NCI-H2029 treated with DMSO at 0.1 percent for 48 hours (cell line): Measurements from ENCODE around the gene NPAS2.

Source experiments
- DNase-seq: peaks from one replicate; lab custom pipeline; 2025; lab: John Stamatoyannopoulos, UW

NPAS2 gene

DNA sequence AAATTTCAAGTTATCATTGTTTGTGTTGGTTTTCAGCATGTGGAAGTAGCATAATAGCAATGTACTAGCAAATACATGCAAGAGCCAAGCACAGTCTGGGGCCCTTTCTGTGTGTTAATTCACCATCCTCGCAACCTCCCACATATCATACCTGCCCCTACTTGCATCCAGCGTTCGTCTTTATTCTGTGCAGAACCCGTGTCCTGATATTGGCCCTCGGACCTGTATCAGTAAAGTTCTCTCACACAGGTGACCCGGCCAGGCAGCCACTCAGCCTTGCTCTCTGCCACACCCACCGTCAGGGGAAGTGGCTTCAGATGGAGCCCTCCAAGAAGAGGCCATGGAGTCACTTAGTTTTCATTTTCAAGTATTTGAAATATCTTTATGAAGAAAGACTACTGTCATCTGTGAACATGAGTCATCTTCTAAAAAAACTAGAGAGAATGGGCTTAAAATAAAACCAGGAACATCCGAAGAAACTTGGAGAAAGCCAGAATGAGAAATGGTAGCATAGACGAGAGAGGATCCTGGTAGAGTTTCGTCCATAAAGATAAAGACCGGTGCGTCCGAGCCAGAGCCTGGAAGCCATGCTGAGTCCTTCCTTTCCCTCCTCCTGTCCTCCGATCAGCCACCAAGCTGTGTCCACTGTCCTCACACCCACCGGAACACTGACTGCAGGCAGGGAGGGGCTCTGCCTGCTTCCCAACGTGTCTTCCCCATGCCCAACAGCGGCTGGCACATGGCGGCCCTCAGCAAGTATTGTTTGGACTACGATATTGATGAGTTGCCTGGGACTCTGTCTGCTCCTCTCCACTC is 124.9 kb downstream of the NPAS2 start:
- DNase-seq, result no peak

DNA sequence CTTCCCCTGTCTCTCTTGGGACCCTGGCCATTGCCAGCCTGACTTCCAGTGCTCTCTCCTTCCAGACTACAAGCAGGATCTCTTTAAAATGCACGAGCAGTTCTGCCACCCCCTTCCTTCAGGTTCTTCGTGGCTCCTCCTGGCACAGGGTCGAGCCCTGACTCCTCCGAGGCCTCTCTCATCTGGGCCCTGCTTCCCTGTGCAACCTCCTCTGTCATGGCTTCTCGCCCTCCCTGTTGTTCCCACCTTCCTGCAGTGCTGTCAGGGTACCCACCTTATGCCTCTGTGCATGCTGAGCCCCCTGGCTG is 125.4 kb downstream of the NPAS2 start:
- DNase-seq, result no peak

DNA sequence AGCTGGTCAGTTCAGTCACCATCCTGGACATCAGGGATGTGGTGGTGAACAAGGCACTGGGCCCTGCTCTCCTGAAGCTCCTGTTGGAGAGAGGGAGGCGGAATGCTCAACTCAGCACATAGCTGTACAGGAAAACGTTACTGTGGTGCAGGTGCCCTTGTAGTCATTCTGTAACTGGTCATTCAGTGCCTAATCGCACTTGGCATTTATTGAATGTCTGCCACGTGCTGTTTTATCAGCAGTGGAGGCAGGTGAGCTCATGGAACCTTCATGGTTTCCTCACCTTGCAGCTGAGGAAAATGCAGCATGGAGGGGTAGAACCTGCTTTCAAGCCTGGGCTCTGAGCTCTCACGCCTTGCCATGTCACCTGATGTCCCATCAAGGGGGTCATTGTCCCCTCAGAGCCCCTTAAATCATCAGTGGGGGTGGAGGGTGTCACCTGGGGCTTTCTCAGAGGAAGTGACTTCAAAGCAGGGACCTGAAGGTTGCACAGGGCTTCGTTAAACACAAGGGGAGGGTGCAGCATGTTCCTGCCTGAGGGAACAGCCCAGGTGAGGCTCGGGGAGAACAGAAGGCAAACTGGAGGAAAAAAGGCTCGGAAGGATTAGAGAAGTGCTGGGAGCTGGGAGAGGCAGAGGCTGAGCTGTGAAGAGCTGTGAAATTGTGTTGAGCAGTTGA is 126.1 kb downstream of the NPAS2 start:
- DNase-seq, result no peak

DNA sequence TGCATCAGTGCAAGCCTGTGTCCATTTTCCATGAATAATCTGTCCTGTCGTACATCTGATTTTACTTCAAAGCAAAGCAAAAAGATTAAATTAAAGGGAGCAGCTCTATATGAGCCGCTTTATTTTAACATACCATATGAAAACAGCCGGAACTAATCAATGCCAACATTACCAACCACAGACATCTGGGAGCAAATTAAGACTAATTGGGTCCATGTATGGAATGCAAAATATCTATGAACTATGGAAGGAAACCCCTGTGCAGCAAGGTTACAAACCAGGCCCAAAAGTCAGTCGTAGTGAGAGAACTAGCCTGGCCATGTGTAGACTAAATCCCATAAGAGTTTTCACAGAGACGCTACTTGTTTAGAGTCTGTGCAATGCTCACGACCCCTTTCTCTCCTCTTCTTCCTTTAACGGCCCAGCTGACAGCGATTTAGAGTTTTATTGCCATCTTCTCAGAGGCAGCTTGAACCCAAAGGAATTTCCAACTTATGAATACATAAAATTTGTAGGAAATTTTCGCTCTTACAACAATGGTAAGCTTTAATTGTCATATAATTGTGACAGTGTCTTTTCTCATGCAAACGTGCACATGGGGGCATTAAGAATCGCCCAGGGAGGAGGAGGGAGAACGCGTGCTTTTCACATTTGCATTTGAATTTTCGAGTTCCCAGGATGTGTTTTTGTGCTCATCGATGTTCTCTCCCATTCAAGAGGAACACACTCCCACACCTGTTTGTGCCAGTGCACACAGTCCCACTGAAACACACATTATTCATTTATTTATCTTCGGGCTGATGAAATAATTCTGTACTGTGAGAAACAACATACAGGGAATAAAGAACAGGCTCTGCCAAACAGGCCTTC is 129.2 kb downstream of the NPAS2 start:
- DNase-seq, result no peak

DNA sequence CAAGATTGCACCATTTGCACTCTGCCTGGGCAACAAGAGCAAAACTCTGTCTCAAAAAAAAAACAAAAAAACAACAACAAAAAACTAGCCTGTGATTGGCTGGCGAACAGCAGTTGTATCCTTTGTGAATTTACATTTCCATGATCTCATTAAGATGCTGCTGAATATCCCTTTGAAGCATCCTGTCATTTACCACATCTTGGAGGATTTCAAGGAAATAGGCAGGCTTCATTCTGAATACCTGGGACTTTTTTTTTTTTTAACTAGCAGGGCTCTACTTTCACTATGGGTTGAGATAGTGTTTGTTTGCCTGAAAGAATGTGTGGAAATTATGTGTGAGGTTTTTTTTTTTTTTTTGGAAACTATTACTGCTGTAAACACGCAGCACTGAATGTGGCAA is 132.6 kb downstream of the NPAS2 start:
- DNase-seq, result no peak

DNA sequence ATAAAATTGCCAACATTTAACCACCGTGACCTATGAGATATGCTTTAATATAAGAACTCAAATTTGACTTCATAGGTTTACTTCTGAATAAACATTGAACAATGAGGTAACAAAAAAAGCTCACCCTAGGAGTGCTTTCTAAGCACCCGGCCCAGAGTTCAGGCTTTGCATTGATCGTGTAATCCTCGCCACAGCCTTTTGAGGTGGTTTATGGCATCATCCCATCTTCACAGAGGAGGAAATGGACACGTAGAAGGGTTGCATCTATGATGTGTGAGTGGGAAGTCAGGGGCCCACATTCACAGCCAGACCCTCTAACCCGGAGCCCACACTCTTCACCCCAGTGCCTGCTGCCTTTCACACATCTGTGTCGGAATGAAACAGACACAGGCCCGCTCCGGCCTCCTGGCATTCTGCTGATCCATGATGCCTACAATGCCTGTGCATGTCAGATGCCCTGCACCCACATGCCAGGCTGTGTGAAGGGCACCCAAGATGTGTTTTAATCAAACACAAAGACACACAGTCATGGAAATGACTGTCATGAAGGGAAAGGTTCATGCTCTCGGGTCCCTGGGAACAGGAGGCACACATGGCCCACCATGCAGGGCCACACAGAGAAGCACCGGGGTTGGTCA is 133.6 kb downstream of the NPAS2 start:
- DNase-seq, result no peak

DNA sequence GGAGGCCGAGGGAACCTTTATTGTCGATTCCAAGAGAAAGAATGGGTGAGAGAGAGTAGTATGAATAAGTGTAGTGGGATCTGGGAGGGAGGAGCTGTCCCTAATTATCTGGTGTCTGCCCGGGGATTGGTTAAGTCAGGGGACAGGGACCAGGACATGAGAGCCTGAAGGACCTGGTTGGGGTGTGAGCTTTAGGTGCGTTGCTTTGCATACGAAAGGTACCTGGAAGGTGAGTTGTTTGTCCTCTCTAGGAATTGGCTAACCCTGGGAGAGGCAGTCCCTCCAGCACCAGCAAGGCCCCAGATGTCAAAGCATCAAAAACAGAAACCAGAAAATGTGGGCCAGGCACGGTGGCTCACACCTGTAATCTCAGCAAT is 134.1 kb downstream of the NPAS2 start:
- DNase-seq, result no peak

DNA sequence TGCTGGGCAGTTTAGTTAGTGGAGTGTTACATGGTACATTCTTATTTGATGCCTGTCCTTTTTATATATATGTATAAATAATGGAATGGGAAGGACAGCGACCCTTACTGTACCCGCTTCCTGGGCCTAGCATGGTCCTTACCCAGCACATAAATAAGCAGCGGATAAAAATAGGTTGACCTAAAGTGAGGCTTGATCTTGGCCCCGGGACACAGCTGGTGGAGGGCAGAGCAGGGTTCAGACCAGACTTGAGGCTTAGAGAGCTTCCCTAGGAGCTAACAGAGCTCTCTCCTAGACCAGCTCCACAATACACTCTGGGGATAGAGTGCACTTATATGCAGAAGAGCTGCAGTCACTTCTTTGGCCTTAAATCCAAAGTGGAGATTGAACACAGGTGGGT is 135.3 kb downstream of the NPAS2 start:
- no peak for DNase-seq

DNA sequence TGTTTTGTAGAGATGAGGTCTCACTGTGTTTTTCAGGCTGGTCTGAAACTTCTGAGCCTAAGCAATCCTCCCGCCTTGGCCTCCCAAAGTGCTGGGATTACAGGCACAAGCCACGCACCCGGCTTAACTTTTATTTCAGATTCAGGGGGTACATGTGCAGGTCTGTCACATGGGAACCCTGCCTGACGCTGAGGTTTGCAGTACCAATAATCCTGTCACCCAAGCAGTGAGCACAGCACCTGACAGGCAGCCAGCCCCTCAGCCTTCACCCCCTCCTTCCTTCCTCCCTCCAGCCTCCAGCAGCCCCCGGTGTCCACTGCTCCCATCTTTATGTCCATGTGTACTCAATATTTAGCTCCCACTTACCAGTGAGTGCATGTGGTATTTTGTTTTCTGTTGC is 136.1 kb downstream of the NPAS2 start:
- DNase-seq, result no peak

DNA sequence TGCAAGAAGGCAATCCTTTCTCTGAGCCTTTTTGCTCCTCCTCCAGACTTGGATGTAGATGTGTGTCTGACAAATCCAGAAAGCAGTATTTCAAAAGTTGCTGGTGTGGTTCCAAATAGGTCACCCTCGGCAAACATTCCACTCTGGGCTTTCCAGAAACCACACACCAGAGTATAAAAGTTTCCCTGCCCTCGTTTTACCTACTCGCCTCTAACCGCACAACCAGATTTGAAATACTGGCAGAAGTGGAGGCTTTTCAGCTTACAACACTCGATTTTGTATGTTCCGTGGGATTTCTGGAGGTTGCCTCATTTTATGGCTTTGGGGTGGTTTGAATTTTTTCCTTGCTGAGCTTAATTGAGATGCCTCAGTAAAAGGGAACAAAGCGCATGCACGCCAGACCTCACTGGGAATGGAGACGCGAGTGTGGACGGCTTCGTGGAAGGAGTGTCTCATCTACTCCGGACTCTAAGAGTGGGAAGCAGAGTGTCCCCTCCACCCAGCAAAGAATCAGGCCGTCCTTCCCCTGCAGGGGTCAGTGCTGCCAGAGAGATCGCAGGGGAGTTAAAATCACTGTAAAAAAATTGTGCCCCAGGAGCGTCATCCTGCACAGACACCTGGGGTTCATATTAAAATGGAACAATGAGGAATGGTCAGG is 138.2 kb downstream of the NPAS2 start:
- DNase-seq, result no peak

DNA sequence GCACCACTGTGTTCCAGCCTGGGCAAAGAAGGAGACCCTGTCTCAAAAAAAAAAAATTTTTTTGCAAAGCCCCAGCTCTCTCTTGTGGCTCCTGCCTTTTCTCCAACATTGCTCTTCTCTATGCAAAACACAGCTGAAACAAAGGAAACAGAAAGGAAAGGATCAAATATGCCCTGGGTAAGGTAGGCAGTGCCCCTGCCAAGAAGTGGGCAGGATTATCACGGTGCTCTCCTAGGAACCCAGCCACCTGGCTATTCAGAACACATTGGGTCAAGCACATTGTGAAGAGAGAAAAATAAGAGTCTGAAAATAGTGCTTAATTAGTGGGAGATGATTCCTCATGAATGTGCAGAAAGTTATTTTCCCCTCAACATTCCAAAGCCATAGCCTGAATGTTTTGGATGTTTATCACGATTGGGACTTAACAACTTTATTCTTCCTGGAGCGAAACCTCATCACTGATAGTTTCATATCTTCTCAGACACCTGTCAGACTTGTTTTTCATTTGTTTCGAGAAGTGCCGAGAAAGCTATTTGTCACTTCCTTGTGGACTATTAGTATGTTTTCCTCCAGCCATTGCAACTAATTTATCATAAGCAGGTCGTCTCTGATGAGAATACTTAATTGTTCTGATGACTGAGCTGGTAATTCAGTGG is 139.4 kb downstream of the NPAS2 start:
- no peak for DNase-seq

DNA sequence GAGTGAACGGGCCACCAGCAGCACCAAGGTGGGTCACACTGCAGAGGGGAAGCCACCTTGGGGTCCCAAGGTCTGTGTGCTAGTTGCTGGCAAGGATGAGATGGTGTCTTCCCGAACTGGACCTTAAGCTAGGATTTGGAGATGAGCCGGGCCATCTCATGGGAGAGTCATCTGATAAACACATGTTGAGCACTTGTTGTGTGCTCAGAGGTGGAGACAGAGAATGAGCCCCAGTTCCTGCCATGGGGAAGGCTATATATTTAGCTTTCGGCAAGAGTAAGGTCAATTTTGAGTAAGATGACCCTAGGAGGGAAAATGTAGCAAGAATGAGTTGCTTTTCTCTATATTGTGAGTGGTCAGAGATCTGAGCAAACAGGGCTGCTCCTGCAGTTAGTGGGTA is 140.7 kb downstream of the NPAS2 start:
- DNase-seq, result no peak

DNA sequence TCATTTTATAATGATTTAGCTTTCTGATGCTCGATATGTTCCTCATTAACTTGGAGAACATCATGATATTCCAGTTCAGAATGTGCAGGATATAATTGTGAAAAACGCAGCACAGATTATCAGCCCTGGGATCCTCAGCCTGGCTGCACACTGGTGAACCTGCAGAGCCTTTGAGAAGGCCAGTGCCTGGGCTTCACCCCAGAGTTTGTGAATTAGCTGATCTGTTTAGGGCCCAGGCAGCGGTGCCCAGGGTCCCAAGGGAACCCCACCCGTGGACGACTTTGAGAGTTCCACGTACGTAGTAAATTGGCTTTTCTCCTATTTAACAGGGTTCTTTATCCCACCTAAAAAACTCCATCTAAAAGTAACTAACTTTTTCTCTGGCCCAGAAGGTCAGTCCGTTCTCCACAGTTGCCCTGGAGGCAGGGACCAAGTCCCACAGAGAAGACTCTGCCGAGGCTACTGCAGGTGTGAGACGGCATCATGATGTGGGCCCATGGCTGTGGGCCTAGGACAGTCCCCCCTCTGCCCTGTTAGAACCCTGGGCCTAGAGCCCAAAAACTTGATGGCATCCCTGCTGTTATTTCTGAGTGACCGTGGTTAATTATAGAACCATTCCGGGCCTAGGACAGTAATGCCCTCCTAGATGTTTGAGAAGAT is 142.6 kb downstream of the NPAS2 start:
- DNase-seq, result no peak

DNA sequence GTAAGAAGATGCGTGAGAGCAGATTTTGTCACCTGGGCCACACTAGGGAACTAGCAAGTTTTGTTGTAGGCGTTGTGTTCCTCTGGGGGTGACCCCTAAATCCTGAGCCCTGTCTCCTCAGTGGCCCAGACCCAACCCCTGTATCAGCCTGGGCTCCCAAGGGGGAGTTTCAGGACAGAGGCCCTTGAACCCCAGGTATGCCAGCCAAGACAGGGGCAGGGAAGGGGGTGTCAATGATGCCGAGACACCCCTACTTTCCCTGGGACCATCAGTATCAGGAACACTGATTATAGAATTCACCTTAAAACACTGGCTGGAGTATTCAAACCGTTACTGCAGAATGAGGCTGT is 143.1 kb downstream of the NPAS2 start:
- no peak for DNase-seq

DNA sequence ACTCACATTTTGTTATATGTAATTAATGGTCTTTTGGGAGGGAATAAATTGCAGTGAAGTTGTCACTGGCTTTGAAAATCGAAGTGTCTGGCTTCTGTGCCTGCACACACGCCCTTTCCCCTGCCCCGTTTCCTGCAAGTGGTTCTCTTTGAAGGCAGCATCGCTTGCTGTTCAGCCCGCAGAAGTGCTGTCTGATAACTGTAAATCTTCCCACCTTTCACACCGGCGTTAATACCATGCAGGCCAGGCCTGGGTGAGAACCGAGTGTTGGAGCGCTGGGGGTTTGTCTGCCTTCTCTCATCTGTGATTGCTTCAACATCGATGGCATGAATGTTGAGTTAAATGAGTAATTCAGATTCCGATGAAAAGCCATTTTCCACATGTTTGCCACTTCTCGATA is 144.3 kb downstream of the NPAS2 start:
- DNase-seq, result no peak

DNA sequence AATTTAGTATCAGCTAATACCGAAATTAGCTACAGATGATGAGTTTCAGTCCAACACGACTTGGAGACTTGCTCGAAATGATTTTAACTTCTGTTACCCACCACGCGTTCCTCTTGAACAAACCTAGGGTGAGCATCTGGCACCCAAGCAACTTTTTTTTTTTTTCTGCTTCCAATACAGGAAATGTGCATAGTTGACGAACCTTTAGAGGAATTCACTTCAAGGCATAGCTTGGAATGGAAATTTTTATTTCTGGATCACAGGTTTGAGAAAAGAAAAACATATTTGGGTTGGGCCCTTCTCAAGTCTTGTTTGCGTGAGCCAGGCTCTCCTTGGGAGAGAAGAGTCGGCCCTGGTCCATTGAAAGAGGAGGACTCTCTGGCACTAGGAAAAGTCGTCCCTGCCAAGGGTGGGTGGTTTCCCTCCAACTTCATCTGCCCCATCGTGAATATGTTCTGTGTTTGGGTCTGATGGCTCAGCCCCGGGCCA is 144.8 kb downstream of the NPAS2 start:
- no peak for DNase-seq

DNA sequence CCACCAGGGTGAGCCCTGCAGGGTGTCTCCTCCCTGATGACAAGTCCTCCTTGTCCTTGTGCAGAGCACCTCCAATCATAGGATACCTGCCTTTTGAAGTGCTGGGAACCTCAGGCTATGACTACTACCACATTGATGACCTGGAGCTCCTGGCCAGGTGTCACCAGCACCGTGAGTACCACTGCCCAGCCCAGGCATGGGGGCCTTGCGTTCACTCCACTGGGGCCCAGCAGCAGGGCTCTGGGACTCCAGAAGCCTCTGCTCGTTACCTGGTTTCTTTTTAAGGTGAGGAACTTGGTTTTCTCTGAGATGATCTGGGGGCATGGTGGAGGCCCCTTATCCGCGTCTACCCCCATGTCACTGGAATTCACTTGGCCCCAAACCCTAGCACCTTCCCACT is 145.7 kb downstream of the NPAS2 start:
- DNase-seq, result no peak

DNA sequence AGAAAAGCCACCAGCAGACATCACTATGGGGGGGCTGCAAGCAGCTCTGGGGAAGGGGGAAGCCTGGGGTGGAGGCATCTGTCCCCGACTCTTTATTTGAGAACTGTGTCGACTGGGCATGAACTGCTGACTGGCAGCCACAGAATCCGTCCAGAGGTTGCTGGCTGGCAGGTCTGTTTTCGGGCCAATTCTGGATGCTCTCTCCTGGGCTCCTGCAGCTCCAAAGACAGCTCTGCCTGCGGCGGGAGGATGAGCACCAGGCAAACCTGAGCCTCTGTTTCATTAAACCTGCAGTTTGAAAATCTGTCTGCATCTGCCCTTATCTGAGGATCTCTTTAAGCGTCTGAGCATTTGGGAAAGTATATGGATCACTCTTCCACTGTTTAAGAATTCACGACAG is 147.8 kb downstream of the NPAS2 start:
- no peak for DNase-seq

DNA sequence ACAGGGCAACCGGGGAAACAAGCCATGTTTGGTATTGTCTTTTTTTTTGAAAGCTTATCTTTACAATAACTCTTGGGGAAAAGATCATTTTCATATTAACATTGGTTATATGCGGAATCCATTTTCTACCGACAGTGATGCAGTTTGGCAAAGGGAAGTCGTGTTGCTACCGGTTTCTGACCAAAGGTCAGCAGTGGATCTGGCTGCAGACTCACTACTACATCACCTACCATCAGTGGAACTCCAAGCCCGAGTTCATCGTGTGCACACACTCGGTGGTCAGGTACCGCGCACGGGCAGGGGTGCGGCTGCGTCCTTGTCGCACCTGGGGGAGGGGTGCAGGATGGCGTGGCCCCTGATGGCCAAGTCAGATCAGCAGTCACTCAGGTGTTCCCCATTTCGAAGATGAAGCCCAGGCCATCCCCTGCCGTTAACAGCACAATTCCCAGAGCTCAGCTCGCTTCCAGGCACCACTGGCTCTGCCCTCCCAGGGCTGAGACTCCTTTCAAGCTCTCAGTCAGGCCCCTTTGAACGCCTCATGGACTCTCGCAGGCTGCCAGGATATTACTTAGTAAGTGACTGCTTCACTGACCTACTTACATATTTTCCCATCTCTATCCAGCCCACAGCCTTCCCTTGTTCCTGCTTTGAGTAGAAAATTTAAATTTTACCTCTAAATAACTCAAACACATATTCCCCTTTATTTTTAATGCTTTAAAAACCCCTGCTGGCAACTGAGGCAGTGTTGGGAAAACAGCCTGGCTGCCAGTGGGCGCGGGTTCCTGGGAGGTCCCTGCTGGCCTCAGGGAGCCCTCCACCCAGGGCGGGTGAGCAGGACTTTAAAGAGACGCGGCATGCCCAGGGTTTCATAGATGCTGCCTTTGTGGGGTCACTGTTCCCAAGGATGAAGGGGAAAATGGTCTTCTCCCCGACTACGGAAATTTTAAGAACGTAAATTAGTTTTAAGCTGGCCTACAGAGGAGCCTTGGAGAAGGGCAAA is 148.5 kb downstream of the NPAS2 start:
- no peak for DNase-seq

DNA sequence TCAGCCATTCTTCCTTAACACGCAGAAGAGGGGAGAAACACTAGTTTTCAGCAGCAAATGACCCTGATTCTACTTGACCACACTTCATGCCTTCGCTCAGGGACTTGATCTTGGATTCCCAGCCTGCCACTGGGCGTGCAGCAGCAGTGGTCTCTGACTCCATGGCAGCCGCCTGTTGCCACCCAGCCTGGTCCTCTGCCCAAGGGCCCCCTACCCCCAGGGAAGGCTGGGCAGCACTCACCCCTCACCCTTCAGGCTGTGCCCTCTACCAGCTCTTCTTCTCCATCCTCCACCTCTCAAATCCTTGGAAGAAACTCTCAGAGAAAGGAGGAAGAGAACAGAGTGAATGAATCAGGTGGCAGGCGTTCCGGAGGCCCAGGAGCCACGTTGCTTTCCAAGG is 150.1 kb downstream of the NPAS2 start:
- DNase-seq, result no peak
